GM18909 (cell line): ENCODE measurements around the gene CEP85L.

ENCODE experiments used
- ATAC-seq: cut with Tn5 transposase; IDR thresholded peaks from one replicate; pipeline ENCODE4 v1.9.1; 2021; ENCODE audit warnings: mild to moderate bottlenecking; ENCODE audit not compliant: unreplicated experiment, poor library complexity

CEP85L gene

GRCh38 chr6:118511930-118512715 lies 139.3 kb downstream of the CEP85L start:
- peak; percentile 54 for ATAC-seq

- no peak for ATAC-seq
Measured at GRCh38 chr6:118509009-118509617, 142.3 kb downstream of the CEP85L start.

GRCh38 chr6:118507636-118508035 lies 143.8 kb downstream of the CEP85L start:
- ATAC-seq: no peak

- no peak for ATAC-seq
Measured at GRCh38 chr6:118506071-118506638, 145.2 kb downstream of the CEP85L start.

- ATAC-seq: no peak
Measured at GRCh38 chr6:118505656-118506055, 145.7 kb downstream of the CEP85L start.

DNA sequence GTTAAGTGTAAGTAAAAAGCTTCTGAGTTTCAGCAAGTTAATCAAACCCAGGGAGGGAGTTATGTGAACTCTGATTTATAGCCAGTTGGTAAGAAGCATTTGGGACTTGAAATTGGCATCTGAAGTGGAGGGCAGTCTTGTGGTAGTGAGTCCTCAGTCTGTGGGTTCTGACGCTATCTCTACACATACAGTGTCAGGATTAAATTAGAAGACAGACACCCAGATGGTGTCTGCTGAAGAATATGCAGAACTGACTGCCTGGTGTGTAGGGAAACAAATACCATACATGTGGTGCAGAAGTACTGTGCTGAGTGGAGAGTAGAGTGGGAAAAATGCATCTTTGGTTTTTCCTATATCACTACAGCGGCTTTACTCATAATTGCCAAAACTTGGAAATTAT lies 146.8 kb downstream of the CEP85L start:
- no peak for ATAC-seq

DNA sequence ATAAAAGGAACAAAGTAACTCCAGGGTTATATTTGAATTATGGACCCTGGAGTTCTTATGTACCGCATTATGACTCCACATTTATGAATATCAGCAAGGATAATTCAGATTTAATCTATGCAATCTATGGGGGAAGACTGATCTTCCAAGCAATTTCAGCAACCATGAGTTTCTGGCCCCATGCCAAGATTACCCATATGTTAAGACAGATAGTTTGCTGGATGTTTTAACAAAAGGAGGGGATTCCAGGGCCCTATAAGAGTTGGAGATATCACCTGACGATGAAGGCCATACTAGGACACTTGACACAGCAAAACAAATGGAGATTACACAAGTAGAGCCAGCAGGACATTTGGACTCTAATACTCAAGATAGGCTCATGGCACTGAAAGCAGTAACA lies 149.2 kb downstream of the CEP85L start:
- ATAC-seq: no peak

DNA sequence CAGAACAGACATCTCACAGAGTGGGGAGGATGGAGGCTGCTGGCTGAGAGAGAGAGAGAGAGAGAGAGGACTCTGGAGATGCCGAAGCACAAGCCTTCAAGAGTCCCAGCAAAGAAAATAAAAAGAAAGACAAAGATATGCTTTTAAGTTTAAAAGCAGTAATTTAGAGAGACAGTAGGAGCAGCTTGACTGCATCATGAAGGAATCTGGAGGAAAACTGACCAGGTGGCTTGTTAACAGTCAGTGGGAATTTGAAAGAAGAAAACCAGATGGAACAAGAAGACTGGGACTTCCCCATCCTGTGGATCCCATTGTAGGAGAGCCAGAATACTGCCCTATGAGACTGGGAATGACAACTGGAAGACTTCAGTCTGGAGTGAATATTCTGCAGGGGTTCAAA lies 149.6 kb downstream of the CEP85L start:
- no peak for ATAC-seq

DNA sequence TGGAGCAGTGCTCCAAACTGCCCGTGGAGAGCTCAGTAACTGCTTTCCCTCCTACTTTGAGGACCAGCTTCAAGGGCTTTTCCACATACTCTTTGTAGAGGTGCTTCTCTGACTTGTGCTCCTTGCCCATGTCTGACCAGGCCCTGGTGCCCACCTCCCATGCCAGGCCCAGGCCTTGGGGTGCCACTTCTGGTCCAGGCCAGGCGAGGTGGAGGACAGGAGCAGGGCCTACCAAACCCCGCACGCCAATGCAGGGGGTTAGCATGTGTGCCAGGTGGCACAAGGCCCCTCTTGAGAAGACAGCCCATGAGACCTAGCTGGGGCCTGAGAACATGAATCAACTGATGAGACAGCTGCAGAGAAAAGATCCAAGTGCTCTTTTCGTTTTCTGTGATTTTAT lies 150.3 kb downstream of the CEP85L start:
- ATAC-seq: no peak

DNA sequence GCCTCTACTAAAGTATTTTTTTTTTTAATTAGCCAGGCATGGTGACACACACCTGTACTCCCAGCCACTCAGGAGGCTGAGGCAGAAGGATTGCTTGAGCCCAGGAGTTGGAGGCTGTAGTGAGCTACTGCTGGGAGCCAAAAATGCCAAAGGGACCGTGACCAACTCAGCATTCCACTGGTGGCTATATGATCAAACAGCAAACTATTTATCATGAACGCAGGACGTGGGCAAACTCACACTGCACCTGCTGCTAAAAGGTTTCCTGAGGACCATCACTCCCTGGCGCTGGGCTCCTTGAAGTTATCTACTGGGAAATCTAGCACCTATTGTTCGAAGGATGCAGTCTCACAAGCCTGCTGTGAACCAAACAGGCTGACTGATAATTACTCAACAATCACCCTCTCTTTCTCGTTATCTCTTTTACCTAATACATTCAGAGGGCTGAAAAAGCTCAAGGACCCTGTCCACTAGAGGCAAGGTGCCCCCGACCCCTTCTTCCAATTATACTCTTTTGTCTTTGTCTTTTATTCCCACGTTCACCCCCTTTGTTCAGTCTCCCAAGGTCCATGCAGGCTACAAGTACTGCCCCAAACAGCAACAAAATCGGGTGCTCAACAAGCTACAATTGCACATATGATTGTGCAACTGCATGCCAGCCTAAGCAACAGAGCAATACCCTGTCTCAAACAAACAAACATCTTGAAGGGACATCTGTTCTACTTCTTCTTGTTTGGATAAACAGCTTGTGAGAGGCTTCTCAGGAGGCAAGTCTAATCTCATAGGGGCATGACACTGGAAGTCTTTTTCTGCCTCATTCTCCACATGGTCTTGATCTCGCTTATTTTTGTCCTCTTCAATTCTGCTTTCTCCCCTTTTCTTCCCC lies 151.0 kb downstream of the CEP85L start:
- no peak for ATAC-seq

DNA sequence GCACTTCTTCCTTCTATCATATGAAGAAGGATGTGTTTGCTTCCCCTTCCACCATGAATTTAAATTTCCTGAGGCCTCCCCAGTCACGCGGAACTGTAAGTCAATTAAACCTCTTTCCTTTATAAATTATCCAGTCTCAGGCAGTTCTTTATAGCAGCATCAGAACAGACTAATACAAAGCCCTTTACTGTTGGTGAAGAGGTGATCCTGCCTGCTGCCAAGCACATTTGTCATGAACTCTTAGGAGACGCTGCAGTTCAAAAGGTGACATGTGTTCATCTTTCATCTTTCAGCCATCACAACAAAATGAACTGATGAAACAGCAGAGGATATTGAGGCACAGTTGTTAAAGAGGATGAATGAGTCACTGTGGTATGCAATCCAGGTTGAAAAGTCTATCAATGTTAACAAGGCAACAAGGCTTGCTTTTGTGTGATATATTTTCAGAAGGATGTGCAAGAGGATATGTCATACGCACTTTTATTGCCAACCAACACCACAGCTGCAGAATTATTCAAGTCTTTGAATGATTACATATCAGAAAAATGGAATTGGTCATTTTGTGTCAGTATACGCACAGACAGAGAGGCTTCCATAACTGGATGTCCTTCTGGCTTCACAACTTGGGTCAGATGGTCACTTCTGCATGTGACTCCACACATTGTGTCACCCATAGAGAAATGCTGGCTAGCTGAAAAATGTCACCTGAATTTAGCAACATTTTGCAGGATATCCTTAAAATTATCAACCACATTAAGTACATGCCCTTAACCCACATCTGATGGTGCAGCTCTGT lies 155.7 kb downstream of the CEP85L start:
- ATAC-seq: no peak

DNA sequence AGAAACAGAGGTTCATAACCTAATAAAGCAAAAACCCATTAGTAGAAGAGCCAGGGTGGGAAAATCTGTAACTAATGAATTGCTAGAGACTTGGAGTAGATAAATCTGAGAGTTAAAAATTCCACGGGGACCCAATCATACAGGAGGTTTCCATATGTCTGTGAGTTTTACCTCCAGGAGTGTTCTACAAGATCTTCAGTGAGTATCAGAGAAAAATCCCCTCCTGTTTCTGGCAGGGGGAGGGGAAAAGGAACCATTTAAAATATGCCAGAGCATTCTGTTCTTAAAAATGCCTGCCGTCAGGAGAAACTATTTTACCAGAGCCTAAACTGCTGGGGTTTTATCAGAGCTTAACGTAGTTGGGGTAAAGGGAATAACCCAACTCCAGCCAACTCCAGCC lies 157.3 kb downstream of the CEP85L start:
- no peak for ATAC-seq

GRCh38 chr6:118489990-118490389 lies 161.4 kb downstream of the CEP85L start:
- ATAC-seq: no peak

DNA sequence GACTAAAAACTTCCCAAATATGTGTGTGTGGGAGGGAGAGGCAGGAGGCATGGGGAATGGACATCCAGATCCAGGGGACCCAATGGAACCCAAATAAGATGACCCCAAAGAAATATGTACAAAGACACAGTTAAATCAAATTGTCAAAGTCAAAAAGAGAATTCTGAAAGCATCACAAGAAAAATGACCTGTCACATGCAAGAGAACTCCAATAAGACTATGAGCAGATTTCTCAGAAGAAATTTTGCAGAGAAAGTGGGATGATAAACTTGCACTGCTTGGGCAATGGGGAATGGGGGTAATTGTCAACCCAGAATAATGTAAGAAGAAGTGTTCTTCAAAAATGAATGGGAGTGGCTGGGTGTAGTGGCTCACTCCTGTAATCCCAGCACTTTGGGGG lies 162.8 kb downstream of the CEP85L start:
- no peak for ATAC-seq

DNA sequence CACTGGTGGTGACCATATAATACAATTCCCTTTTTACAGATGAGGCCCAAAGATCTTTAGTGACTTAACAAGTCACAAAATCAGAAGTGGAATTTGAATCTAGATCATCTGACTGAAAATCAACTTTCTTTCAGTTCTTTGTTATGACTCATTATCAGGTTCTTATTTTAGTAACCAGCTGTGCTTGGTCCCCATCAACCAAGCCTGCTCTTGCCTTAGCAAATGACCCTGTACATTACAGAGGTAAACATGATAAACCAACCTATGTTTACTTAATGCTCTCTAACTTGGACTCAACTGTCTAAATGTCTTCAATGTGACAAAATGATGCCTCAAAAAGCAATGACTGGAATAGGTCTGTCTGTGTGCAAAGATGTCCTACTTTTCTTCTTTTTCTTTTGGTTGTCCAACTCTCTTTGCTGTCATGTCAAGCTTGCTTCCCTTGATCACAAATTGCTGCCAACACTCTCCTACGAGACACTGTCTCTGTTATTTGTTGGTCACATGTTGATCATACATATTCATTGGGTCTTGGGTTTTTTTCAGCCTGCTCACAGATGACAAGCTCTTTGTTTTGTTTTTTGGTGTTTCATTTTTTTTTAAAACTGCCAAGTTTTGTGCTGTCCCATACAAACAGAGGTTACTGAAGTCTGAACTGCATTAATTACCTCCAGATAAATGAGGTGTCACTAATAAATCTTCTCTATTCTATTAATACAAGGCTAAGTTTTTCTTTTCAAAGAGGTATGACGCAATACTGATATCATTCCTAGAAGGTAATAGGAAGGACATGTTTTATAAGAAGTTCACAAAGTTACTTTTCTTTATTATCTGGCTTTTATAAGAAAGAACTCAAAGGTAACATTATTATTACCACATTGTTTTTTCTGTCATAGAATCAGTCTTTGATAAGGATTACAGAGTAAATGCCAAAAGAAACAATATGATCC lies 165.5 kb downstream of the CEP85L start:
- ATAC-seq: peak; percentile 94

DNA sequence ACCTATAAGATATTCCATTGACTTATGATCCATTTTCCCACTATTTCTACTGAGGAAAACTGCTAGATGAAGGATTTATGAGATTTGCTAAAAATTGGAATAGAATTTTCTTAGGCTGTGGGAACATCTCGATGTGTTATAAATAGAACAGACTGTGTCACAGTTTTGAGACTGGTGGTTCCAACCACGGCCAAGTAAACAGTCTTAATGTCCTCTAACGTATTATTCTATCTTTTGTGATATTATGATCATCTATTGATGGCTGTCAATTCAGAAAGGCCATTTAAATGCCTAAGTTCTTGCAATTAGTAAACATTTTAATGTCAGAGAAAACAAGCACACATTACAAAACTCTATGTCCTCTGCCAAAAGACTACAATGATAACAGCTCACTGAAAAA lies 174.8 kb downstream of the CEP85L start:
- no peak for ATAC-seq

GRCh38 chr6:118473266-118473665 lies 178.1 kb downstream of the CEP85L start:
- ATAC-seq: no peak

- ATAC-seq: no peak
Measured at GRCh38 chr6:118469468-118469867, 181.9 kb downstream of the CEP85L start.
